GM19099 (cell line): ENCODE measurements around the gene MAP2K7.

Experiments used
- POLR2A ChIP-seq: IDR thresholded peaks from 3 replicates; pipeline ENCODE4 v1.6.1; 2011; ENCODE audit warnings: low read depth; ENCODE audit not compliant: insufficient read length; ENCODE audit errors: extremely low read depth

Gene MAP2K7

DNA sequence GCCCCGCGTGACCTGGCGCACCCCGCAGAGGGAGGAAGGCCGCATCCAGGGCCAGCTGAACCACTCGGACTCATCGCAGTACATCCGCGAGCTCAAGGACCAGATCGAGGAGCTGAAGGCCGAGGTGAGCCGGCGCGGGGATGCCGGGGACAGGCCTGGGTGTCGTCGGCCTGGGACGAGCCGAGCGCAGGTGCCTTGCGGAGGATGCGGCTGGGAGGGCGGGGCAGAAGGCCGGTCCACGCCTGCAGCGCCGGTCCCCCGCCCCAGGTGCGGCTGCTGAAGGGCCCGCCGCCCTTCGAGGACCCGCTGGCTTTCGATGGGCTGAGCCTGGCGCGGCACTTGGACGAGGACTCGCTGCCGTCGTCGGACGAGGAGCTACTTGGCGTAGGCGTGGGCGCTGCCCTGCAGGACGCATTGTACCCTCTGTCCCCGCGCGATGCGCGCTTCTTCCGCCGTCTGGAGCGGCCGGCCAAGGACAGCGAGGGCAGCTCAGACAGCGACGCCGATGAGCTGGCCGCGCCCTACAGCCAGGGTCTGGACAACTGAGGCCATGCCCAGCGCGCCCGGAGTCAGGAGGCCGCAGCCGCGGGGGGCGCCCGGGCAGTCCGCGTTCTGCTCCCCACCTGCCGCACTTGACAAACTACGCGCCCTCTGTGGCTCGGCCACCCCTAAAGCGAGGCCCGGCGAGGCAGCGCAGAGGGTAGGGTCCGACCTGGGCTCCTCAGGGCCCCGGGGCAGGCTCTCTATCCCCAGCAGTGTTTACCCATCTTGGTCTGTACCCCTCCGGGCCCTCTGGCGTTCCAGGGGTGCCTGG is 40.3 kb upstream of the MAP2K7 start:
- no peak for TF ChIP-seq POLR2A

GRCh38 chr19:7863971-7864689 is 39.5 kb upstream of the MAP2K7 start:
- TF ChIP-seq POLR2A = no peak

- no peak for TF ChIP-seq POLR2A
Measured at GRCh38 chr19:7864690-7865074, 39.0 kb upstream of the MAP2K7 start.

DNA sequence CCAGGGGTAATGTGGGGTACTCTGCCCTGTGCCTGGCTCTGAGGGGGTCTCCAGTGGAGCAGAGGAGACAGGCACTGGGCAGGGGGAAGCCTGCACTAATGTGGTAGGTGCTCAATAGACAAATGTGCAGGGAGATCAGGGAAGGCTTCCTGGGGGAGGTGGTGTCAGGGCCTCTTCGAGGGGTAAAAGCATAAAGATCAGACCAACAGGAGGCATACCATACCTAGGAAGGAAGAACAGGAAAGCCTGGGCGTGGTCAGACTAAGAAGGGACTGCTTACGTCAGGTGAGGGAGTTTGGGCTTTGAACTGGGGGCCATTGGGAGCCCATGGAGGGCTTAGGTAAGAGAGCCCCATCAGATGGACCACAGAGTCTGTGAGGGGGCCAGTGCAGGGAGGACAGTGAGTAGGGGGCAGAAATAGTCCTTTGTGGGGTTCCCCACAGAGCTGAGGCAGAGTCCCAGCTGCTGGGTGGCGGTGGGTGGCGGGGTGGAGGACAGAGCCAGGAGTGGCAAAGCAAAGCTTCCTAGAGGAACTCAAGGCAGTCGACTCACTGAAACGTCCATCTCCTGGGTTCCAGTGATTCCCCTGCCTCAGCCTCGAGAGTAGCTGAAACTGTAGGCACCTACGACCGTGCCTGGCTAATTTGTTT is 38.3 kb upstream of the MAP2K7 start:
- TF ChIP-seq POLR2A = no peak

GRCh38 chr19:7866399-7867091 is 37.1 kb upstream of the MAP2K7 start:
- TF ChIP-seq POLR2A = no peak

DNA sequence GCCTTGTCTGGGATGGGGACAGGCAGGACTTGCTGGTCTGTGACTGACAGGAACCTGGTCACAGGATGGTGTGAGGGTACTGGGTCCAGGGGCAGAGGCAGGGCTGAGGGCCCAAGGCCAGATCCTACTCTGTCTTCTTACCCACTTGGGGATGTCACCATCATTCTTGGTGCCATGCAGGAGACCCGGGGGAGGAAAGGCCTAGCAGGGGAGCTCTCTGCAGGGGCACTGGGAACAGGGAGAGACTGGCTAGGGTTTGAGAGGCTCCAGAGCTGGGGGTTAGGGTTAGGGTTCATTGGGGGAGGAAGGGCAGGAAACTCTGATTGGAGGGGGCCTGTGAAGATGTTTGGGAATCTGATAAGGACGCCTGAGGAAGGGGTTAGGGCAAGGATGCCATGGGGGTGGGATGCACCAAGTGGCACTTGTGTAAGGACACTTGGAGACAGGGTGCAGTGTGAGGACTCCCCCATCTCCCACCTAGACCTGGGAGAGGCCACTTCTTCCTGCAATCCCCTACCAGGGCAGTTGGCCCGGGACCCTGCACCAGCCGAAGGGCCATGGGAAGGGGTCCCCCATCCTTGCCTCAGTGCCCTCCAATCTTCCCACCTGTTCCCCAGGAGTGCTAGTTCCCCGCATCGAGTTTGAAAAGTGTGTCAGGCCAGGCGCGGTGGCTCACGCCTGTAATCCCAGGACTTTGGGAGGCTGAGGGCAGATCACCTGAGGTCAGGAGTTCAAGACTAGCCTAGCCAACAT is 36.4 kb upstream of the MAP2K7 start:
- TF ChIP-seq POLR2A = no peak

DNA sequence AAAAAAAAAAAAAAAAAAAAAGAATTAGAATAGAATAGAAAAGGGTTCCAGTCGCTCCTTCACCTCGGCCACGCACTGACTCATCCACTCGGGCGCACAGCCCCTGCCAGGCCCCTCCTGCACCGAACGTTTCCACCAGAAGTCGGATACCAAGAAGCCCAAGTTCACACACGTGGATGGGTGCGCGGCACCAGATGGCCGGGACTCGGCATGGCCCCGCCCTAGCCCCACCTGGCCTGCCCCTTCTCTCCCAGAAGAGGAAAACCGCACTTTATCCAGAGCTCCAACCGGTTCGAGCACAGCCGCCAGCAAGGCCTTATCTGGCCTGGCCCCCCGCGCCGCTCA is 35.4 kb upstream of the MAP2K7 start:
- no peak for TF ChIP-seq POLR2A

- TF ChIP-seq POLR2A = no peak
Measured at GRCh38 chr19:7868671-7869452, 34.8 kb upstream of the MAP2K7 start.

DNA sequence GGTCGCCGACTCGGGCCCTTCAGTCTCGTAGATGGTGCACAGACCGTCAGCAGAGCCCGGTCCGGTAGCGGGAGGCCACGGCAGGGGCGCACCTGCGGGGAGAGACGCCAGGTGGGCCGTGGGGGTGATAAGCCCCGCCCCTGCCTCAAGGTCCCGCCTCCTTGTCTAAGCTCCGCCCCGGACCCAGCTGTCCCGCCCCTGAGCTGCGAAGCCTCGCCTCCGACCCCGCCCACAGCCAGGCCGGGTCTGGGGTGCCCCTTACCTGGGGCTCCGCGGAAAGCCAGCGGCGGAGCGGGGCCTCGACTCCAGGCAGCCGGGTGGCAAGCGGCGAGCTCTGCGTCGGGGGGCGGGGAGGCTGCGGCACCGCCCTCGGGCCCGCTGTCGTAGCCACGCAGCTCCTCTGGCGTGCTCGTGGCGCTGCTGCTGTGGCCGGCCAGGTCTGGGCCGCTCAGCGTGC is 34.2 kb upstream of the MAP2K7 start:
- no peak for TF ChIP-seq POLR2A

- no peak for TF ChIP-seq POLR2A
Measured at GRCh38 chr19:7869910-7870511, 33.7 kb upstream of the MAP2K7 start.

DNA sequence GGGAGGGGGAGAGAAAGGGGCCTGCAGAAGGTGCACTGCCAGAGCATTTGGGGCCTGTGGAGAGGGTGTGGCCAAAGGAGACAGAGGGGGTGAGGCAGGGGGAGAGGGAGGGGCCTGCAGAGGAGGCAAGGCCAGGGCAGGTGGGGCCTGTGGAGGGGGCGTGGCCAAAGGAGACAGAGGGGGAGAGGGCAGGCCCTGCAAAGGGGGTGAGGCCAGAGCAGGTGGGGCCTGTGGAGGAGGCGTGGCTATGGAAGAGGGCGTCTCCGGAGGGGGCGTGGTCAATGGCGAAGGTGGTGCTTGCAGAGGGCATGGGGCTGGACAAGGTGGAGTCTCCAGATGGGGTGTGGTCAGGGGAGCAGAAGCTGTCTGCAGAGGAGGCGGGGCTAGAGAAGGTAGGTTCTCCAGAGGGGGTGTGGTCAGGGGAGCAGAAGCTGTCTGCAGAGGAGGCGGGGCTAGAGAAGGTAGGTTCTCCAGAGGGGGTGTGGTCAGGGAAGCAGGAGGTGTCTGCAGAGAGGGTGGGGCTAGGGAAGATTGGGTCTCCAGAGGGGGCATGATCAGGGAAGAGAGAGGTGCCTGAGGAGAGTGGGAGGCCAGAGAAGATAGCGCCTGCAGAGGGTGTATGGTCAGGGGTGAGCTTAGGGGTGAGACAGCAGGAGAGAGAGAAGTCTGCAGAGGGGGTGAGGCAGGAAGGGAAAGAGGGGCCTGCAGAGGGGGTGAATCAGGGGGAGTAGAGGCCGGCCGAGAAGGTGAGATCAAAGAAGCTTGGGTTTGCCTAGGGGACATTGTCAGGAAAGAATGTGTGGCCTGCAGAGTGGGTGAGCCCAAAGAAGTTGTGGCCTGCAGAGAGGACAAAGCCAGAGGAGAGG is 32.9 kb upstream of the MAP2K7 start:
- TF ChIP-seq POLR2A = no peak
